ENCODE data around the gene CPB2. TPM values are rescaled to one million over a fixed set of nuclear protein-coding genes. Genes with fewer than 3 reads are reported as not detected.
A peak's percentile ranks its signal among the peaks of the same experiment; 100 is the strongest.

CPB2 gene
- not detected in 2 replicates for total RNA-seq (ENCODE audit: low replicate concordance)

- no peak for DNase-seq (ENCODE audit: low read depth)
- no peak for TF ChIP-seq CTCF (IDR thresholded peaks at IDR 0.05; ENCODE audit: insufficient read depth, low read length)
- H3K4me3 ChIP-seq (ENCODE audit: low read depth, low read length) = no peak within 1 kb of the TSS
Measured at GRCh38 chr13:46104868-46105267, at the start of gene CPB2. TSS of gene CPB2 (minus strand) at chr13:46105033. CDS start at chr13:46105009, 24 bp downstream.

GRCh38 chr13:46154136-46154801 lies 49.4 kb upstream of the CPB2 start:
- DNase-seq (ENCODE audit: low read depth) = peak; percentile 23
- no peak for TF ChIP-seq CTCF (IDR thresholded peaks at IDR 0.05; ENCODE audit: insufficient read depth, low read length)
- no peak overlapping the region for H3K4me3 ChIP-seq (ENCODE audit: low read depth, low read length)

DNA sequence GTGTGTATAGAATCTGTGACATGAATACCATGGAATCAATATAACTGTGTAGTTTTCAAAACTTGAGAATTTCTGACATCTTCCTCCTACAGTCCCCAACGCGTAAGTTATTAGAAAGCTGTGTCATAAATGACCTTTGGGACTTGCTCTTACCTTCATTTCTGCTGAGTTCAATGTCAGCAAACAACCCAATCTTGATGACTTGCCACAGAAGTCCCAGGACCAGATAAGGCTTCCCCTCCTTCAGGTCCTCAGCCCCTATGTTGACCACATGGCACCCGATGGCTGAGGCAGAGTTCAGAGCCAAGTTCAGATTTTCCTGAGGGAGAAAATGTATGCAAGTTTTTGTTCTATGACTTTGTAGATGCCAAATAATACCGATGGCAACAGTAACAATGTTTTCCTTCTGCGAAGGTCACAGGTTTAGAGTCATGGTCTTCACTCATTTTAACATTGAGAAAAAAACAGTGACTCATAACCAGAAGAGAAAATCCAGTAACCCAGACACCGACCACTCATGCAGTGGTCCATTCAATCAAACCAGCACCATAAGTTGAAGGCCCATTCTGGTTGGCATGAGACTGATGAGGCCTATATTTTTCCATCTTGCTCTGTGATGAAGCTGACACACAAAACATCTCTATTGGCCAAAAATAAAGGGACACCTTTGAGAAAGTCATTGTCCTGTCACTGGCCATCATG lies 47.9 kb upstream of the CPB2 start:
- no peak for TF ChIP-seq CTCF (IDR thresholded peaks at IDR 0.05; ENCODE audit: insufficient read depth, low read length)
- no peak for DNase-seq (ENCODE audit: low read depth)
- no peak overlapping the region for H3K4me3 ChIP-seq (ENCODE audit: low read depth, low read length)

DNA sequence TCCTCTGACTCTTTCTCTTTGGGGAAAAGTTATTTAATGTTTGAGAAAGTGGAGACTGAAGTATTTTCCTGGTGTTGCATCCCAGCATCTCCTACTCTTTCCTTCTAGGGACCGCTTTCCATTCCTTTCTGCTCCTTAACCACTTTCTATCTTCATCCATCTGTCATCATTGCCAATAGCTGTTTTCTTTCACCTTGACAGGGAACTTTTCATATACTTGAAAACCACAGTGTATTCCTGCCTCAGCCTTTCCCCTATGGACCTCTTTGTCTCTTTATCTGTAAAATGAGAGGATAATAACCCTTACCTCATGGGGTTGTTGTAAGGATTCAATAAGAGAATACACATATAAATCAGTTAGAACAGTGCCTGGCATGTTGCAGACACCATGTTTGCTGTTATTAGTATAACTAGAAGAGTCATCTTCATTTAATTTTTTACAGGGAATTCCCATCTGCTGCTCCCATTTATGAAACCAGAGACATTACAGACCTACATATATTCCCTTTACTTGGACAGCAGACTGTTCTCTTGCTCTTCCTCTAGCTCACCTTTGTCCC lies 45.4 kb upstream of the CPB2 start:
- DNase-seq (ENCODE audit: low read depth) = no peak
- H3K4me3 ChIP-seq (ENCODE audit: low read depth, low read length) = no peak overlapping the region
- no peak for TF ChIP-seq CTCF (IDR thresholded peaks at IDR 0.05; ENCODE audit: insufficient read depth, low read length)

DNA sequence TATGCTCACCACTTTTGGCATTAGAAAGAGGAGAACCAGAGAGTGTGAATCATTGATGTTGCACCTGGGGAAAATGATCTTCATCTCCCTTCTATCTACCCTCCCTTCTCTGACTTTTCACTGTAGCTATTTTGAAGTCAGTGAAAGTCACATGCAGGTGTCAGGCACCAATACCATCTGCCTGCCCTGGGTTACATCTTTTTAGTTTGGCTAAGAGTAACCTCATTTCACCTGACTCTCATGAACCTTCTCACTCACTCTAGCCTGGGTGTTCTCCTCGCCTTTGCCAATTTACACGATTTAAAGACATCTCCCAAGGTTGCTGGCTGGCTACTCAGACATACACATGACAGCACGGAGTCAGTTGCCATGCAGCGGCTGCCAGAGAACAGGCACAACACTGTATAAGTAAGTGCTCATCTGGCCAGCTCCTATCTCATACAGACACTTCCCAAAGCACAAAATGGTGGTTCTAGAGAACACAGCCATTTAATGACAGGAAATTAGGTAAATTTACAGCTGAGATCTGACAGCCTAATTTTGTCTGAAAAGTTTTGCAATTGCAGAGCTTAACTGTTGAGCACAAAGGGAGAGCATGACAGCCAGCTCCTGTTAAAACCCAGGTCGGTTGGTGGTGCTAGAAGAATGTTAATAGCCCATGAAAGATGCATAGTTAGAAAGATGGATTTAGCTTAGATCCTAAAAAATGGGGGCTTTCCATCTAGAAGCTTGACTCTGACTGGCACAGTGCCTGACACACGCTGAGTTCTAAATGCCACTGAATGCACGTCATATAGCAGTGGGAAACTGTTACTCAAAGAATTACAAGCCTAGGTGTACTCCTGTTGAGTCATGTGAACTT lies 44.7 kb upstream of the CPB2 start:
- no peak for TF ChIP-seq CTCF (IDR thresholded peaks at IDR 0.05; ENCODE audit: insufficient read depth, low read length)
- peak; percentile 16 for DNase-seq (ENCODE audit: low read depth)
- no peak overlapping the region for H3K4me3 ChIP-seq (ENCODE audit: low read depth, low read length)

GRCh38 chr13:46146898-46147297 lies 42.1 kb upstream of the CPB2 start:
- no peak overlapping the region for H3K4me3 ChIP-seq (ENCODE audit: low read depth, low read length)
- TF ChIP-seq CTCF (IDR thresholded peaks at IDR 0.05; ENCODE audit: insufficient read depth, low read length) = peak; percentile 61
- peak; percentile 43 for DNase-seq (ENCODE audit: low read depth)

All from fibroblast of the aortic adventitia (primary cell).